Thoracic aorta (tissue), 2 donors: ENCODE measurements around the gene VAPB. TPM values are rescaled to one million over a fixed set of nuclear protein-coding genes. Genes with fewer than 3 reads are reported as not detected.

Experiments
- ATAC-seq: fragments of 150-250 bp; one replicate; pipeline ENCODE4 v1.8.0; 2017; ENCODE audit warnings: low read depth; ENCODE audit not compliant: insufficient number of reproducible peaks, low FRiP score
- DNase-seq: peaks from one replicate; pipeline ENCODE4 v3.0.0-alpha.2; 2020; ENCODE audit warnings: low spot score
- H3K27ac ChIP-seq, 2 donors: fragments of 200-600 bp; sonication (generic); 1 replicate in 1 of 2; 2 replicates in 1 of 2; pipeline ENCODE4 v1.5.1; 2016; ENCODE audit warnings: mild to moderate bottlenecking in 2 of 2, moderate library complexity in 2 of 2
- H3K27me3 ChIP-seq: fragments of 200-600 bp; sonication (generic); replicated peaks from 2 replicates; pipeline ENCODE4 v1.6.0; 2016; ENCODE audit warnings: mild to moderate bottlenecking; ENCODE audit not compliant: insufficient read depth
- H3K36me3 ChIP-seq: fragments of 200-600 bp; sonication (generic); one replicate; pipeline ENCODE4 v1.5.1; 2016
- H3K4me1 ChIP-seq, 2 donors: fragments of 200-600 bp; sonication (generic); 1 replicate in 1 of 2; 2 replicates in 1 of 2; pipeline versions ENCODE4 v1.5.1 to v1.6.0; 2016; ENCODE audit warnings: low read depth in 2 of 2, mild to moderate bottlenecking in 1 of 2; ENCODE audit not compliant: control insufficient read depth in 1 of 2
- H3K4me3 ChIP-seq: fragments of 200-600 bp; sonication (generic); 2 replicates; pipeline ENCODE4 v1.5.1; 2016; ENCODE audit warnings: mild to moderate bottlenecking
- H3K9me3 ChIP-seq: fragments of 200-600 bp; sonication (generic); 2 replicates; pipeline ENCODE4 v1.5.1; 2016
- CTCF ChIP-seq: fragments of 200-600 bp; sonication (generic); IDR thresholded peaks from one replicate; pipeline ENCODE4 v1.5.1; 2019; ENCODE audit warnings: antibody characterized with exemption
- total RNA-seq, 2 donors: library from RNA; depleted of rRNA; stranded (reverse); fragments of >200 nt; gene quantifications; one replicate each; pipeline versions ENCODE4 v1.1.0 to v1.2.3, GENCODE V29; 2016

VAPB gene
- total RNA-seq, 2 donors from 2014 or later: 21.5 to 32.8 TPM

- Histone ChIP-seq H3K27me3 (no peaks in the 10 kb centered on the region), H3K4me1 (no peaks in the 10 kb centered on the region), H3K36me3 (no peaks in the 10 kb centered on the region), H3K9me3 (no peaks in the 10 kb centered on the region), H3K4me3 (no peak overlapping the region), H3K27ac (no peak overlapping the region)
- DNase-seq: no peak
- no peak for TF ChIP-seq CTCF
- ATAC-seq: no peak
Measured at GRCh38 chr20:58466729-58467571, 77.9 kb downstream of the VAPB start.

DNA sequence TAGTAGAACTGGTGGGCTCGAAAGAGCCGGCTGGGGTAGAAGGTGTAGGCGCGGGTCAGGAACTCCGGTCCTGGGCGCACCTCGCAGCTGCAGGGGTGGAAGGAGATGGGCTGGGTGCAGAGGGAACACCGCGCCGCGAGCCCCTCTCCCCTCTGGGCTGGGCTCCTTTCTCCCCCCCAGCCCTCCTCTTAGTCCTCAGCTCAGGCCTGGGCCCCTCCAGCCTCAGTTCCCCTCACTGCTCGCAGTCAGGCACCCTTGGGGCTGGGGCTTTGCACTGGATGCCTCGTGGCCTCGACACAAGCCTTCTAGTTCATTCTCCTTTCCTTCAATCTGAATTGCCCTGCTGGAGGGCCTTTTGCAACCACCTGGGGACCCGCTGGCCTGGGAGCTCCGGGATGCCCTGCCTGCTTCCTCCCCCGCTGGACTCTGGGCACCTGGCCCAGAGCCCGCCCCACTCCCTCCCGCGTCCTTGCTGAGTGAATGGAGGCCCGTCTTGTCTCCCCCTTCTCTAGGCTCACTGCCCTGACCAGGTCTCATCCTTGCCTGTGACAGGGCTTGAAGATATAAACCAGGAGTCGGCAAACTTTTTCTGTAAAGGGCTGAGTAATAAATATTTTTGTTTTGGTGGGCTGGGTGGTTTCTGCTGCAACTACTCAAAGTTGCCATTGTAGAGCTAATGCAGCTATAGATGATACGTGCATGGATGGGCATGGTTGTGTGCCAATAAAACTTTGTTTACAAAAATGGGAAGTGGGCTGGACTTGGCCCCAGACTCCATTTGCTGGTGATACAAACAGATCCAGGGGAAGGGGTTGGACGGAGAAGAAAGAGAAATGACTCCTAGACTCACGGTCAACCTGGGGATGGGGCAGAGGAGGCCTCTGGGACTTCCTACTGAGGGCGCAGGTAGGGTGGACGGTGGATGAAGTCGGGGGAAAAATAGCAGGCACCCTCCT lies 78.8 kb downstream of the VAPB start:
- no peak overlapping the region for H3K4me3 ChIP-seq
- ATAC-seq: no peak
- H3K4me1 ChIP-seq: no peaks in the 10 kb centered on the region
- H3K9me3 ChIP-seq: no peaks in the 10 kb centered on the region
- no peak overlapping the region for H3K27ac ChIP-seq
- no peak for DNase-seq
- no peaks in the 10 kb centered on the region for H3K36me3 ChIP-seq
- no peak for TF ChIP-seq CTCF
- no peaks in the 10 kb centered on the region for H3K27me3 ChIP-seq

DNA sequence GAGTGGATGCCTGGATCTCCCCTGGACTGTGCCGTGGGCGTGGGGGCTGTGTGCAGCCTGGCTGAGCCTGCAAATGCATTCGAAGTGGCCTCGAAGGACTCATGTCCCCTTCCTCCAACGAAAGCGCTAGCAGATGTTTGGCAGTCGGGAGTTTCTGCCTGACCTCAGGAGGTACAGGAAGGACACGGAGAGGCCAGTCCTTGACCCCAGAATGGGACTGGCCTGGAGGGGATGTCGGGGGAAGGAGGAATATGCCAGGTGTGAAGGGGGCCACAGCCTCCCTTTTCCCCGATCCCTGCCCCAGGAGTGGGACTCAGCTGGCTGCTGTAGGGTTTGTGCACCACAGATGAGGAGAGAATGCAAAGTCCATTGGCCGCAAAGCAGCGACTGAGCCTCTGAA lies 80.6 kb downstream of the VAPB start:
- H3K9me3 ChIP-seq: no peaks in the 10 kb centered on the region
- no peak for ATAC-seq
- H3K27me3 ChIP-seq: no peaks in the 10 kb centered on the region
- H3K36me3 ChIP-seq: no peaks in the 10 kb centered on the region
- H3K27ac ChIP-seq: no peak overlapping the region
- DNase-seq: no peak
- H3K4me3 ChIP-seq: no peak overlapping the region
- no peaks in the 10 kb centered on the region for H3K4me1 ChIP-seq
- TF ChIP-seq CTCF: no peak

GRCh38 chr20:58470336-58471192 lies 81.5 kb downstream of the VAPB start:
- no peak for ATAC-seq
- no peak for TF ChIP-seq CTCF
- Histone ChIP-seq H3K9me3 (no peaks in the 10 kb centered on the region), H3K27ac (no peak overlapping the region), H3K36me3 (no peaks in the 10 kb centered on the region), H3K4me3 (no peak overlapping the region), H3K27me3 (no peaks in the 10 kb centered on the region), H3K4me1 (no peaks in the 10 kb centered on the region)
- no peak for DNase-seq
